Body of pancreas (tissue), 4 donors: ENCODE measurements around the gene SLC24A1.

Experiments used
- CTCF ChIP-seq, 7 experiments: fragments of 450-650 bp in 4 of 7; fragments of 200-600 bp in 3 of 7; sonication (generic) in 3 of 7; IDR thresholded peaks; one replicate each; pipeline ENCODE4 v1.5.1; 2016 to 2019; ENCODE audit warnings: antibody characterized with exemption in 7 of 7
- POLR2A ChIP-seq, 3 donors: fragments of 450-650 bp; IDR thresholded peaks; one replicate each; pipeline ENCODE4 v1.6.1; 2016; ENCODE audit warnings: antibody characterized with exemption in 3 of 3, mild to moderate bottlenecking in 2 of 3

- TF ChIP-seq CTCF (IDR thresholded peaks at IDR 0.05) (no peak), POLR2A (IDR thresholded peaks at IDR 0.05) (no peak)
Measured at GRCh38 chr15:65632780-65633375, 11.1 kb downstream of the SLC24A1 start.
